Fibroblast of mammary gland (primary cell): ENCODE data around the gene MED27.

Source experiments
- DNase-seq: peaks from one replicate; pipeline ENCODE4 v3.0.0-alpha.2; 2010; ENCODE audit warnings: low read depth
- H3K4me3 ChIP-seq: 2 replicates; pipeline ENCODE4 v1.5.1; 2011; ENCODE audit warnings: low read depth, mild to moderate bottlenecking, low read length, moderate library complexity; ENCODE audit not compliant: control insufficient read depth
- TF ChIP-seq, protein P1 (sequence below): conservative IDR thresholded peaks from 2 replicates; pipeline ENCODE4 v1.5.1; 2011; ENCODE audit warnings: low read depth, low read length, inconsistent platforms; ENCODE audit not compliant: control insufficient read depth, insufficient read depth

MED27 gene

DNA sequence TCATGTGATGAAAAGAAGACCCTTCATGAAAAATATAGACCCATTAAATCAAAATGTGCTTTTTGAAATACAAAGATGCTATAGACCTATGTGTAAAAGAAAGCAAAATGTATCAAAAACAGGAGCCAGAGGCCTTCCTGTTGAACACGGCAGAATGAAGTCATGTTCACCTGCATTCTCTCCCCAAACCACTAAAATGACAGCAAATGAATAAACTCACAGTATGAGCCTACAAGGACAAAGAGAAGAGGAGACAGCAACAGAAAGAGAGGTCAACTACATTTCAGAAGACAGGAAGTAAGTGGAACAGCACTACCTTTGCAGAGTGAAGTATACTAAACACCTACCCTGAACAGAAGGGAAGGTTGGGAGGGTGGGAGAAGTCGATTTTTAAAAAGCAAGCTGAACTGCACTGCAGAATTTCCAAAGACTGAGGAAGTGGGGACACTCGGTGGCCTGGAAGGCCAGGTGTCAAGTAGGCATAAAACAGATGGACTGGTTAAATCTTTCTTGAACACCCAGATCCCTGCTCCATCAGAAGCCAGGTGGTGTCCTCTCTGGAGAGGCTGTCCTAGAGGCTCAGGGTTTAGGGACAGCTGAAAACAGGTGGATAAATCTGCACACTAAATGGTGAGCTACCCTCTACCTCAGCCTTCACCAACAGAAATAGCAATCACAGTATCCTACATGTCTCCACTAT lies 48.9 kb downstream of the MED27 start:
- DNase-seq, result no peak
- no peak overlapping the region for H3K4me3 ChIP-seq
- TF ChIP-seq, protein P1, sequence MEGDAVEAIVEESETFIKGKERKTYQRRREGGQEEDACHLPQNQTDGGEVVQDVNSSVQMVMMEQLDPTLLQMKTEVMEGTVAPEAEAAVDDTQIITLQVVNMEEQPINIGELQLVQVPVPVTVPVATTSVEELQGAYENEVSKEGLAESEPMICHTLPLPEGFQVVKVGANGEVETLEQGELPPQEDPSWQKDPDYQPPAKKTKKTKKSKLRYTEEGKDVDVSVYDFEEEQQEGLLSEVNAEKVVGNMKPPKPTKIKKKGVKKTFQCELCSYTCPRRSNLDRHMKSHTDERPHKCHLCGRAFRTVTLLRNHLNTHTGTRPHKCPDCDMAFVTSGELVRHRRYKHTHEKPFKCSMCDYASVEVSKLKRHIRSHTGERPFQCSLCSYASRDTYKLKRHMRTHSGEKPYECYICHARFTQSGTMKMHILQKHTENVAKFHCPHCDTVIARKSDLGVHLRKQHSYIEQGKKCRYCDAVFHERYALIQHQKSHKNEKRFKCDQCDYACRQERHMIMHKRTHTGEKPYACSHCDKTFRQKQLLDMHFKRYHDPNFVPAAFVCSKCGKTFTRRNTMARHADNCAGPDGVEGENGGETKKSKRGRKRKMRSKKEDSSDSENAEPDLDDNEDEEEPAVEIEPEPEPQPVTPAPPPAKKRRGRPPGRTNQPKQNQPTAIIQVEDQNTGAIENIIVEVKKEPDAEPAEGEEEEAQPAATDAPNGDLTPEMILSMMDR, result no peak

DNA sequence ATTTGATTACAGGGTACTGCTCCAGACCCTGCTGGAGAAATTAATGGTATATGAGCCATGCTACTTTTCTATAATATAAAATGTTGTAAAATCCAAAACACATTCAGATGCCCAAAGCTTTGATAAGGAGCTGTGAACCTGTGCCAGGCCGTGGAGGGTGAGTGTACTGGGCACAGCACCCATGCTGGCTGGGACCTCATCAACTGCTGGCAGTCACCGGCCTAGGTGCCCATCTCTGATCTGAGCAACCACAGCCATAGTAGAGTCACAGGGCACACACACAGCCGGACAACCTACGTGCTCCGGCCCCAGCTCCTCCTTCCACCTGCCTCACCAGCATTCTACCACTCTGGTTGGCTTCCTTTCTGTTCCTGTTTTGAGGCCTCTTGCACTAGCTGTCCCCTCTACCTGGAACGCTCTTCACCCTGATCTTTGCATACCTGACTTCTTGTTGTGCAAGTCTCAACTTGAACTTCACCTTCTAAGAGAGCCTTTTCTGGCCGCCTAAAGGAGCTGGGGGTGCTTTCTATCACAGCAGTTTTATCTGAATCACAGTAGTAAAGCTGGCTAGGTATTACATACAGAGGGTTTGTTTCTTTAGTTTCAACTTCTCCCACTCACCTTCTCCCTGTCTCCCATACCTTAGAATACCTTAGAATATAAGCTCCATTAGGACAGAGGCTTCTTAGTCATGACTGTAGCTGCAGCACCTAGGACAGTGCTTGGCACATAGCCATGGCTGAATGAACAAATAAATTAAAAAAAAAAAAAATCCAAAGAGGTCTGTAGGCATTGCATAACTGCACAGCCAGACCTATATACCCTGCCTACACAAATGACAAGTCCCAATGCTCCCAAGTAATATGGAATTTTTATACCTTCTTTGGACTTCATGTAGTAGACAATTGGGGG lies 51.7 kb downstream of the MED27 start:
- TF ChIP-seq, protein P1, result no peak
- peak; percentile 33 for DNase-seq
- no peak overlapping the region for H3K4me3 ChIP-seq

DNA sequence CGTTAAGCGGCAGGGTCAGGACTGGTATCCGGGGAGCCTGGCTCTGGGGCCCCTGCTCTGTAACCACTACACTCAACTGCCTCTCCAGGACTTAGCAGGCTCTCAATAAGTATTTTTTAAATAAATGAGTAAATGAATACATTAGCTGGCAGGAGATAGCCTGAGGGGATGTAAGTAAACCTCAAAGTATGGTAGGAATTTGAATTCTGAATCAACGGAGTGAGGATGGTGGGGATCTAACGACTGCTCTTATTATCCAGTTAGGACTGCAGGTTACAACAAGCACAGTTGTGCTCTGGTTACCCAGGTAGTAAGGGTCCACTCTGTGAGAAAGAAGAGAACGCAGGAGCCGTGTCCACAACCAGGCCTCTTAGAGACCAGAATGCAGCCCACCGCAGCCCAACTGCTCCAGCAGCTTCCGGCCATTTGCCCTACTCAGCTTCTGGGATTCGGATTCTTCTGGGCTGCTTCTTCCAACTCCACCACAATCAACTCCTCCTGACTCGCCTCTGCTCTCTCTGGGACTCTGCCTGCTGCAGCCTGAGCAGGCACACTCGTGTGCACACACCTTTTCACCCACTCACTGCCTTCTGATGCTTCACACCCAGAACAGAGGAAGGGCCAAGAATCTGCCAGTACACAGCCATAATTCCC lies 52.6 kb downstream of the MED27 start:
- H3K4me3 ChIP-seq, result no peak overlapping the region
- no peak for DNase-seq
- TF ChIP-seq, protein P1, result no peak

DNA sequence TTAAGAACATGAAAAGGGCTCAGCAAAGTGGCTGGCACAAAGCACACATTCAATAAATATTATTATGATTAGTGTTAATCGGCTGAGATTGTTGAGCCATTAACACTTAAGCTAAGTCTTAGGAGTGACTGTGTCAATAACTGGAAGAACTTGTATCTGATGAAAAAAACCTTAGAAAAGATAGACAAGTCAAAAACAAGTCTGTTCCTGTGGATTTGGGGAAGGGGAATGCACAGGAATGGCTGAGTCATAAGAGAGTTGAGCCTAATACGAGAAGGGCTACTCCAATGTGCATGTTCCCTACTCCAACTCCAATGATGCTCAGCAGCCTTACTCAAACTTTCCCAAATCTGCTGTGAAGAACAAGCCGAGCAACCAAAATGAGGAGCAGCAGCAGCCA lies 53.9 kb downstream of the MED27 start:
- TF ChIP-seq, protein P1, result no peak
- DNase-seq, result no peak
- H3K4me3 ChIP-seq, result no peak overlapping the region

DNA sequence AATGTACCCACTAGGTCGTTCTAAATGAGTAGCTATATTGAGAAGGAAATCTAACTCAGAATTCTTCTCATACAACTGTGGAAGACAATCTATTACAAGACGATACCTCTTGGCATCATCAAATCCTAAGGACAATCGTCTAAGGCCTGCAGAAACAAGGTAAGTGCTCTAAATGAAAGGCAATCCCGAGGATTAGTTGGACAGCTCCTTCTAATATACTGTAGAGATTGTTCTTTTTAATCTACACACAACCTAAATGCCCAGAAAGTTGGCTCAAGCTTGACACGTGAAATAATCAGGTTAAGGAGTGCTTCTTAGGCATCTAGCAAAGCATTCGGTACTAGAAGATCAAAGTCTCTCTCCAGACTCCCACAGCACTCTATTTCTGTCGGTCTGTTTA lies 55.1 kb downstream of the MED27 start:
- TF ChIP-seq, protein P1, result no peak
- no peak overlapping the region for H3K4me3 ChIP-seq
- DNase-seq, result no peak

DNA sequence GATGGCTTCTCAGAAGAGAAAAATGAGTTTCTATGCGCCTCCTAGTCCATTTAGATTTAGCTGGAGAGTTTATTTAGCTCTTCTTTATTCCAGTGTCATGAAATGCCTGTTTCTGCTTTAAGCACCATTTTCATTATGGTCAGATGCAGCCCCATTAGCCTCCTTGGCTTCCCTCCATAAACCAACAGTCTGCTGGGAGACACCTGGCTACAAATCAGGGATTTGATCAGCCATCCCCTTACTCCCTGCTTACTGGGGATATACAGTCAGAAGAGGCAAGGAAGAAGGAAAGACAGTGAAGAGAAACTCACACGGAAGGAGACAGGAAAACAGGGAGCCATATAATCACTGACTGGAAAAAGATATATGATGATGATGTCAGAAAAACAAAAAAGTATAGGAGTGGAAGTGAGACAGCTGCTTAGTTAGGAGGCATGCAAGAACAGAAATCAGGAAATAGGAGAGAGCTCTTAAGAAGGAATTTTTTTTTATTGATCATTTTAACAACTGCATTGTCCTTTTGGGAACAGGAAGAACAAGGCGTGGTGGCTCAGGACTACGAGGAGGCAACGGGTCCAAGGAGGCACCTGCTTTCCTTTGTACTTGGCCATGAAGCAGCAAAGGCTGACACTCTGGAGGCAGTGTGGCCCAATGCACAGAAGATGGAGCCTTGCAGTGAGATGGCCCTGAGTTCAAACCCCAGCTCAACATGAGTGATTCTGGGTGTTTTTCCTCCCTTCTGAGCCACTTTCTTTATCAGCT lies 56.1 kb downstream of the MED27 start:
- TF ChIP-seq, protein P1, result no peak
- H3K4me3 ChIP-seq, result no peak overlapping the region
- no peak for DNase-seq
